ENCODE data around the gene CAPZB.

The CAPZB gene

GRCh38 chr1:19467199-19468187 lies 17.8 kb downstream of the CAPZB start (continued):
- no peak for TF ChIP-seq ISL1 (CRISPR knock-in tag; IDR thresholded peaks at IDR 0.05)

GRCh38 chr1:19466112-19466561 lies 19.2 kb downstream of the CAPZB start:
- no peak for ATAC-seq
- TF ChIP-seq TCF4 (CRISPR knock-in tag; IDR thresholded peaks at IDR 0.05; ENCODE audit: borderline replicate concordance): no peak
- no peak for TF ChIP-seq SNAI2 (CRISPR knock-in tag; IDR thresholded peaks at IDR 0.05)
- TF ChIP-seq ZFP3 (CRISPR knock-in tag; IDR thresholded peaks at IDR 0.05): no peak
- no peak for TF ChIP-seq ESRRG (CRISPR knock-in tag; IDR thresholded peaks at IDR 0.05)
- TF ChIP-seq POU6F1 (CRISPR knock-in tag; IDR thresholded peaks at IDR 0.05; ENCODE audit: borderline replicate concordance, low read depth): no peak
- no peak for TF ChIP-seq BACH2 (CRISPR knock-in tag; IDR thresholded peaks at IDR 0.05; ENCODE audit: borderline replicate concordance)
- TF ChIP-seq ZNF8 (CRISPR knock-in tag; IDR thresholded peaks at IDR 0.05): no peak
- TF ChIP-seq ZFP30 (CRISPR knock-in tag; IDR thresholded peaks at IDR 0.05): no peak
- no peak for TF ChIP-seq PPARA (CRISPR knock-in tag; IDR thresholded peaks at IDR 0.05; ENCODE audit: borderline replicate concordance)
- no peak for TF ChIP-seq ISL1 (CRISPR knock-in tag; IDR thresholded peaks at IDR 0.05)
- no peak for TF ChIP-seq CREB5 (CRISPR knock-in tag; IDR thresholded peaks at IDR 0.05; ENCODE audit: low read depth)

GRCh38 chr1:19465650-19466049 lies 19.7 kb downstream of the CAPZB start:
- no peak for ATAC-seq
- TF ChIP-seq RARB (CRISPR knock-in tag; IDR thresholded peaks at IDR 0.05) (no peak), ESRRG (CRISPR knock-in tag; IDR thresholded peaks at IDR 0.05) (no peak)

- no peak for ATAC-seq
- no peak for TF ChIP-seq PPARA (CRISPR knock-in tag; IDR thresholded peaks at IDR 0.05; ENCODE audit: borderline replicate concordance)
- no peak for TF ChIP-seq POU6F1 (CRISPR knock-in tag; IDR thresholded peaks at IDR 0.05; ENCODE audit: borderline replicate concordance, low read depth)
- TF ChIP-seq ZC3H10 (CRISPR knock-in tag; IDR thresholded peaks at IDR 0.05): no peak
- no peak for TF ChIP-seq RARB (CRISPR knock-in tag; IDR thresholded peaks at IDR 0.05)
- no peak for TF ChIP-seq ZFP30 (CRISPR knock-in tag; IDR thresholded peaks at IDR 0.05)
- TF ChIP-seq PATZ1 (CRISPR knock-in tag; IDR thresholded peaks at IDR 0.05; ENCODE audit: borderline replicate concordance): no peak
These were observed 20.2 kb downstream of the CAPZB start for GRCh38 chr1:19465123-19465522.

- TF ChIP-seq ZNF8 (CRISPR knock-in tag; IDR thresholded peaks at IDR 0.05) (no peak), ZNF565 (CRISPR knock-in tag; conservative IDR thresholded peaks at IDR 0.05; ENCODE audit: low read depth) (no peak)
- no peak for ATAC-seq
These were observed 20.6 kb downstream of the CAPZB start for GRCh38 chr1:19464696-19465095.

- ATAC-seq: no peak
- TF ChIP-seq ZC3H10 (CRISPR knock-in tag; IDR thresholded peaks at IDR 0.05) (no peak), ZNF8 (CRISPR knock-in tag; IDR thresholded peaks at IDR 0.05) (no peak), TSHZ2 (CRISPR knock-in tag; IDR thresholded peaks at IDR 0.05) (no peak), TCF4 (CRISPR knock-in tag; IDR thresholded peaks at IDR 0.05; ENCODE audit: borderline replicate concordance) (no peak), ARNTL (CRISPR knock-in tag; IDR thresholded peaks at IDR 0.05; ENCODE audit: borderline replicate concordance, low read depth) (no peak), CSDC2 (CRISPR knock-in tag; IDR thresholded peaks at IDR 0.05) (no peak), BACH2 (CRISPR knock-in tag; IDR thresholded peaks at IDR 0.05; ENCODE audit: borderline replicate concordance) (no peak), POU6F1 (CRISPR knock-in tag; IDR thresholded peaks at IDR 0.05; ENCODE audit: borderline replicate concordance, low read depth) (no peak), ZFP30 (CRISPR knock-in tag; IDR thresholded peaks at IDR 0.05) (no peak)
These were observed 21.9 kb downstream of the CAPZB start for GRCh38 chr1:19463504-19463803.

Measured in SK-N-SH treated with all-trans-retinoic acid at 6 μM for 48 hours (cell line).